Ovary (tissue), 9 donors: ENCODE data around the gene TNFRSF6B. TPM values are rescaled to one million over a fixed set of nuclear protein-coding genes. Genes with fewer than 3 reads are reported as not detected.

Experiments used
- DNase-seq, 5 donors: peaks; one replicate each; pipeline ENCODE4 v3.0.0-alpha.2; 2019 to 2020
- H3K27ac ChIP-seq, 2 donors: fragments of 200-600 bp; one replicate each; pipeline versions ENCODE4 v1.5.1 to v1.8.0; 2019 to 2022
- H3K27me3 ChIP-seq: fragments of 200-600 bp; one replicate; pipeline ENCODE4 v1.8.0; 2022
- H3K36me3 ChIP-seq: fragments of 200-600 bp; sonication (generic); one replicate; pipeline ENCODE4 v1.5.1; 2019
- H3K4me1 ChIP-seq: one replicate; pipeline ENCODE4 v1.8.1; 2013; ENCODE audit warnings: mild to moderate bottlenecking, moderate library complexity; ENCODE audit not compliant: insufficient read depth
- H3K4me3 ChIP-seq: fragments of 200-600 bp; sonication (generic); one replicate; pipeline ENCODE4 v1.5.1; 2017
- H3K9me3 ChIP-seq, 2 donors: fragments of 200-600 bp in 1 of 2; sonication (generic) in 1 of 2; one replicate each; pipeline versions ENCODE4 v1.5.1 to v1.8.1; 2013 to 2019; ENCODE audit warnings: mild to moderate bottlenecking in 1 of 2, moderate library complexity in 1 of 2
- EP300 ChIP-seq: sonication (generic); formaldehyde crosslinking; IDR thresholded peaks from one replicate; pipeline ENCODE4 v1.6.1; 2017; ENCODE audit warnings: antibody characterized with exemption
- POLR2A ChIP-seq: fragments of 450-650 bp; IDR thresholded peaks from one replicate; pipeline ENCODE4 v1.6.1; 2017; ENCODE audit warnings: antibody characterized with exemption, mild to moderate bottlenecking, moderate library complexity
- WGBS, 3 donors: extraction: QIAGEN DNeasy Blood & Tissue Kit in 1 of 3; methylation state at CpG; one replicate each; pipeline versions ENCODE4 v1.1.5 to v1.1.7; 2013 to 2017; 5-methylcytosine and 5-hydroxymethylcytosine counted together
- intact Hi-C, 4 donors: fragments of 100-400 bp; cut with DNase I; formaldehyde crosslinking; loops; one replicate each; pipeline versions ENCODE4 v1.11.0 to v1.15.1; 2022 to 2023
- polyA plus RNA-seq, 2 donors: library from polyadenylated mRNA; stranded (reverse); fragments of 200-250 nt in 1 of 2; fragments of 350-450 nt in 1 of 2; fragmentation: Illumina TruSeq in 1 of 2; extraction: RNeasy Lipid Tissue Mini Kit (QIAGEN cat#74804) in 1 of 2; gene quantifications; one replicate each; pipeline ENCODE4 v1.2.3, GENCODE V29; 2013 to 2014
- total RNA-seq, 7 donors: library from RNA; depleted of rRNA in 2 of 7; stranded (reverse); fragments of >200 nt in 2 of 7; fragmentation: NEBNext Ultra II Directional in 3 of 7; extraction: Animal tissue kit (Norgen Biotek cat#: 25700) in 3 of 7; gene quantifications; one replicate each; pipeline versions ENCODE4 v1.1.0 to v1.2.4, GENCODE V29; 2016 to 2023
- TF ChIP-seq, protein P1 (sequence below), 3 donors: fragments of 450-650 bp in 2 of 3; fragments of 200-600 bp in 1 of 3; IDR thresholded peaks; one replicate each; pipeline versions ENCODE4 v1.5.1 to v1.8.0; 2016 to 2022; ENCODE audit warnings: antibody characterized with exemption in 3 of 3, mild to moderate bottlenecking in 1 of 3
- donor health status: DM: no; HTN: no; CAD: no; lungs with moderate emphysema.
- donor health status: DM: no; HTN: no; CAD: no.
- donor health status: Bipolar disorder and iron deficiency.
- donor health status: DM: yes; HTN: yes; CAD: no.
- donor health status: DM: no; HTN: no; CAD: no.
- donor health status: DM: yes; HTN: yes; CAD: no.

TNFRSF6B gene
- total and polyA plus RNA-seq, 9 donors = 2.0 to 7.0 (median 4.2) TPM; not detected in 1

DNA sequence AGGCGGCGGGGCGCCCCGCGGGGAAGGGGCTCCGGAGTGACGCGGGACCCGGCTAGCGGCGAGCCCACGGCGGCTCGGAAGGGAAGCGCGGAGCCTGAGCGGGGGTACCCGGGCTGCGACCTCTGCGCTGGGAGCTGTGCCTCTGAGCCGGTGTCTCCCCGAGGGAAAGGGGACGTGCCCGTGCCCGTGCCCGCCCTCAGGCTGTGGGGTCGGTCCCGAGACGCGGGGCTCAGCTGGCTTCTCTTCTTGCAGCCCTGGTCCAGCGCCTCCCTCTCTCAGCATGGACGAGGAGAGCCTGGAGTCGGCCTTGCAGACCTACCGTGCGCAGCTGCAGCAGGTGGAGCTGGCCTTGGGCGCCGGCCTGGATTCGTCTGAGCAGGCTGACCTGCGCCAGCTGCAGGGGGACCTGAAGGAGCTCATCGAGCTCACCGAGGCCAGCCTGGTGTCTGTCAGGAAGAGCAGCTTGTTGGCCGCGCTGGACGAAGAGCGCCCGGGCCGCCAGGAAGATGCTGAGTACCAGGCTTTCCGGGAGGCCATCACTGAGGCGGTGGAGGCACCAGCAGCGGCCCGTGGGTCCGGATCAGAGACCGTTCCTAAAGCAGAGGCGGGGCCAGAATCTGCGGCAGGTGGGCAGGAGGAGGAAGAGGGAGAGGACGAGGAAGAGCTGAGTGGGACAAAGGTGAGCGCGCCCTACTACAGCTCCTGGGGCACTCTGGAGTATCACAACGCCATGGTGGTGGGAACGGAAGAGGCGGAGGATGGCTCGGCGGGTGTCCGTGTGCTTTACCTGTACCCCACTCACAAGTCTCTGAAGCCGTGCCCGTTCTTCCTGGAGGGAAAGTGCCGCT, 12.1 kb downstream of the TNFRSF6B start:
- intact Hi-C loops = loop anchor here in 1 of 4 donors (2.0 kb wide), 1 partner anchor 30 kb away; the partner anchor contains the start of gene SLC2A4RG
- Histone ChIP-seq H3K4me1 (peaks cover 8% of the 10 kb centered on the region), H3K36me3 (peaks cover 2% of the 10 kb centered on the region), H3K4me3 (peak overlapping the region; percentile 83), H3K27me3 (no peaks in the 10 kb centered on the region), H3K9me3 (no peaks in the 10 kb centered on the region), H3K27ac (peak overlapping the region in 1 of 2 donors; percentile 88)
- no peak for TF ChIP-seq POLR2A
- TF ChIP-seq, protein P1, sequence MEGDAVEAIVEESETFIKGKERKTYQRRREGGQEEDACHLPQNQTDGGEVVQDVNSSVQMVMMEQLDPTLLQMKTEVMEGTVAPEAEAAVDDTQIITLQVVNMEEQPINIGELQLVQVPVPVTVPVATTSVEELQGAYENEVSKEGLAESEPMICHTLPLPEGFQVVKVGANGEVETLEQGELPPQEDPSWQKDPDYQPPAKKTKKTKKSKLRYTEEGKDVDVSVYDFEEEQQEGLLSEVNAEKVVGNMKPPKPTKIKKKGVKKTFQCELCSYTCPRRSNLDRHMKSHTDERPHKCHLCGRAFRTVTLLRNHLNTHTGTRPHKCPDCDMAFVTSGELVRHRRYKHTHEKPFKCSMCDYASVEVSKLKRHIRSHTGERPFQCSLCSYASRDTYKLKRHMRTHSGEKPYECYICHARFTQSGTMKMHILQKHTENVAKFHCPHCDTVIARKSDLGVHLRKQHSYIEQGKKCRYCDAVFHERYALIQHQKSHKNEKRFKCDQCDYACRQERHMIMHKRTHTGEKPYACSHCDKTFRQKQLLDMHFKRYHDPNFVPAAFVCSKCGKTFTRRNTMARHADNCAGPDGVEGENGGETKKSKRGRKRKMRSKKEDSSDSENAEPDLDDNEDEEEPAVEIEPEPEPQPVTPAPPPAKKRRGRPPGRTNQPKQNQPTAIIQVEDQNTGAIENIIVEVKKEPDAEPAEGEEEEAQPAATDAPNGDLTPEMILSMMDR (IDR thresholded peaks at IDR 0.05) = no peak
- TF ChIP-seq EP300 = no peak
- 17 to 20% (median 20%) methylated on average over 60 to 67 of the region's 67 CpGs for WGBS, 3 donors
- peak in 3 of 5 donors; percentile 14 to 46 (median 22) for DNase-seq

DNA sequence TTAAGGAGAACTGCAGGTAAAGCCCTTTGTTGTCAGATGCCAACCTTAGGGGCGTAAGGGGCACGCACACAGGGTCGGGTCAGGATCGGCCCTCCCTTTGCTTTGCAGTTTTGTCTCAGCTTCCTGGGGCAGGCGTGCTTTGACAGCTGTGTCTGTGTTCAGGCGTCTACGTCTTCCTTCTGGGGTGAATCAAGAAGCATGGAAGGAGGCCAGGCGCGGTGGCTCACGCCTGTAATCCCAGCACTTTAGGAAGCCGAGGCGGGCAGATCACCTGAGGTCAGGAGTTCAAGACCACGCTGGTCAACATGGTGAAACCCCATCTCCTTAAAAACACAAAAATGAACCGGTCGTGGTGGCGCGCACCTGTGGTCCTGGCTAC, 12.7 kb downstream of the TNFRSF6B start:
- peak in 3 of 5 donors; percentile 17 to 37 (median 30) for DNase-seq
- H3K4me3 ChIP-seq = no peak overlapping the region

DNA sequence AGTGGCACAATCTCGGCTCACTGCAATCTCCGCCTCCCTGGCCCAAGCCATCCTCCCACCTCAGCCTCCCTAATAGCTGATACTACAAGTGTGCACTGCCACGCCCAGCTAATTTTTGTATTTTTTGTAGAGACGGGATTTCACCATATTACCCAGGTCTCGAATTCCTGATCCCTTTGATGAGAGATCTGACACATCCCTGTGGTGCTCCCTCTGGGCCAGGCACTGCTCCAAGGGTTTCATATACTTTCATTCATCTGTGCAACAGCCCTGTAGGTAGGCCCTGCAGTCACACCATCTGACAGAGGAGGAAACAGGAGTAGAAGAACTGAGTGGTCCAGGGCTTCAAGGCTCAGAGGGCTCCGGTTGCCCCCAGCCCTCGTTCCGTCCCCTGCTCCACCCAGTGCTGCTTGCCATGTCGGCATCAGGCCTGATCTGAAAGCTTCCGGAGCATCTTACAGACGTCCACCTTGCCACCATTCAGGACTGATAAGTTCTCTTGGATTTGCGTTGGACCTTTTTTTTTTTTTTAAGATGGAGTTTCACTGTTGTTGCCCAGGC, 14.7 kb downstream of the TNFRSF6B start:
- no peak overlapping the region for H3K27ac ChIP-seq
- intact Hi-C loops = no loop called here
- H3K9me3 ChIP-seq = peaks cover 0 to 3% of the 10 kb centered on the region in 2 donors
- no peaks in the 10 kb centered on the region for H3K27me3 ChIP-seq
- peaks cover 2% of the 10 kb centered on the region for H3K36me3 ChIP-seq
- TF ChIP-seq, protein P1 (IDR thresholded peaks at IDR 0.05) = no peak
- TF ChIP-seq EP300 (no peak), POLR2A (no peak)
- H3K4me1 ChIP-seq = peaks cover 8% of the 10 kb centered on the region
- 80 to 82% (median 81%) methylated on average over 12 of the region's 12 CpGs for WGBS, 3 donors
- no peak overlapping the region for H3K4me3 ChIP-seq
- DNase-seq = peak in 1 of 5 donors; percentile 14

More for the DNA sequence above, 12.7 kb downstream of the TNFRSF6B start:
- H3K9me3 ChIP-seq = no peaks in the 10 kb centered on the region
- H3K27ac ChIP-seq = no peak overlapping the region
- intact Hi-C loops = loop anchor here in 1 of 4 donors (2.0 kb wide), 1 partner anchor 30 kb away; the partner anchor contains the start of gene SLC2A4RG
- H3K4me1 ChIP-seq = peaks cover 8% of the 10 kb centered on the region
- WGBS, 3 donors = 80 to 90% (median 84%) methylated on average over 17 of the region's 17 CpGs
- peaks cover 2% of the 10 kb centered on the region for H3K36me3 ChIP-seq
- TF ChIP-seq EP300 (no peak), POLR2A (no peak)
- TF ChIP-seq, protein P1 (IDR thresholded peaks at IDR 0.05) = no peak
- no peaks in the 10 kb centered on the region for H3K27me3 ChIP-seq

DNA sequence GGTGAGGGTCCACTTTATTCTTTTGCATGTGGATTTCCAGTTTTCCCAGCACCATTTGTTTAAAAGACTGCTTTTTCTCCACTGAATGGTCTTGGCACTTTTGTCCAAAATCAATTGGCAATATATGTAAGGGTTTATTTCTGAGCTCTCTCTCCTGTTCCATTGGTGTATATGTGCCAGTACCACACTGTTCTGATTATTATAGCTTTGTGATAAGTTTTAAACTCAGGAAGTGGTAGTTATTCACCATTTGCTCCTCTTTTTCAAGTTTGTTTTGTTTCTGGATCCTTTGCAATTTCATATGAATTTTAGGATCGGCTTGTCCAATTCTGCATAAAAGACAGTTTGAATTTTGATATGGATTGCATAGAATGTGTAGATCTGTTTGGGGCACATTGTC, 15.7 kb downstream of the TNFRSF6B start:
- H3K27ac ChIP-seq = no peak overlapping the region
- peaks cover 2% of the 10 kb centered on the region for H3K36me3 ChIP-seq
- TF ChIP-seq POLR2A = no peak
- TF ChIP-seq EP300 = no peak
- TF ChIP-seq, protein P1 (IDR thresholded peaks at IDR 0.05) = no peak
- H3K4me3 ChIP-seq = no peak overlapping the region
- H3K27me3 ChIP-seq = no peaks in the 10 kb centered on the region
- peaks cover 4% of the 10 kb centered on the region for H3K4me1 ChIP-seq
- 97 to 100% (median 98%) methylated on average over 1 of the region's 1 CpG for WGBS, 3 donors
- DNase-seq = no peak
- peaks cover 0 to 3% of the 10 kb centered on the region in 2 donors for H3K9me3 ChIP-seq
- intact Hi-C loops = no loop called here
